Glomerular visceral epithelial cell (primary cell): Measurements from ENCODE around the gene GSC2.
A peak's percentile ranks its signal among the peaks of the same experiment; 100 is the strongest.

Experiments used
- DNase-seq: peaks from one replicate; pipeline ENCODE4 v3.0.0-alpha.2; 2016; ENCODE audit errors: extremely low spot score

Gene GSC2

GRCh38 chr22:19120829-19121630 lies 29.1 kb downstream of the GSC2 start:
- DNase-seq = peak; percentile 82

GRCh38 chr22:19119949-19120348 lies 30.1 kb downstream of the GSC2 start:
- no peak for DNase-seq

GRCh38 chr22:19118329-19118880 lies 31.7 kb downstream of the GSC2 start:
- no peak for DNase-seq

- DNase-seq = no peak
These were observed 33.0 kb downstream of the GSC2 start for GRCh38 chr22:19117111-19117512.

GRCh38 chr22:19115628-19116027 lies 34.5 kb downstream of the GSC2 start:
- no peak for DNase-seq

- no peak for DNase-seq
These were observed 35.0 kb downstream of the GSC2 start for GRCh38 chr22:19114984-19115552.

GRCh38 chr22:19113429-19113828 lies 36.7 kb downstream of the GSC2 start:
- no peak for DNase-seq

- no peak for DNase-seq
These were observed 38.5 kb downstream of the GSC2 start for GRCh38 chr22:19111584-19111983.

GRCh38 chr22:19111140-19111539 lies 39.0 kb downstream of the GSC2 start:
- no peak for DNase-seq

- DNase-seq = no peak
These were observed 39.4 kb downstream of the GSC2 start for GRCh38 chr22:19110646-19111045.

- DNase-seq = no peak
These were observed 40.0 kb downstream of the GSC2 start for GRCh38 chr22:19110064-19110458.

GRCh38 chr22:19109198-19110063 lies 40.7 kb downstream of the GSC2 start:
- DNase-seq = peak; percentile 15

- DNase-seq = no peak
These were observed 41.3 kb downstream of the GSC2 start for GRCh38 chr22:19108807-19109197.

- DNase-seq = no peak
These were observed 42.4 kb downstream of the GSC2 start for GRCh38 chr22:19107730-19108074.

- DNase-seq = no peak
These were observed 43.0 kb downstream of the GSC2 start for GRCh38 chr22:19106886-19107729.

- no peak for DNase-seq
These were observed 44.0 kb downstream of the GSC2 start for GRCh38 chr22:19105867-19106802.

GRCh38 chr22:19105456-19105855 lies 44.6 kb downstream of the GSC2 start:
- no peak for DNase-seq

- DNase-seq = no peak
These were observed 45.9 kb downstream of the GSC2 start for GRCh38 chr22:19103880-19104821.

- DNase-seq = no peak
These were observed 51.9 kb downstream of the GSC2 start for GRCh38 chr22:19098157-19098556.
